Astrocyte of the cerebellum (primary cell): ENCODE measurements around the gene TMEM252.
A peak's percentile ranks its signal among the peaks of the same experiment; 100 is the strongest.

Experiments
- DNase-seq: peaks from one replicate; pipeline ENCODE4 v3.0.0-alpha.2; 2011; ENCODE audit warnings: low read depth
- H3K4me3 ChIP-seq: 2 replicates; pipeline ENCODE4 v1.5.1; 2011; ENCODE audit warnings: mild to moderate bottlenecking, low read depth, low read length, moderate library complexity
- CTCF ChIP-seq: IDR thresholded peaks from 2 replicates; pipeline ENCODE4 v1.5.1; 2012; ENCODE audit warnings: low read length, low read depth, moderate library complexity, mild to moderate bottlenecking; ENCODE audit errors: missing control alignments
- in situ Hi-C: cut with HindIII; loops from 2 replicates; pipeline ENCODE4 v1.10.0; 2017; ENCODE audit warnings: low sequenced_read_pairs

The TMEM252 gene

GRCh38 chr9:68540712-68541535, at the start of gene TMEM252:
Gene TMEM252 (minus strand): TSS chr9:68540883. CDS start chr9:68540814, 69 bp downstream.
- in situ Hi-C loops = loop anchor here (25.0 kb wide), 1 partner anchor 346 kb away; no protein-coding TSS in a partner anchor
- no peak within 1 kb of the TSS for H3K4me3 ChIP-seq
- no peak for TF ChIP-seq CTCF
- no peak for DNase-seq

GRCh38 chr9:68585034-68585761, 44.5 kb upstream of the TMEM252 start:
- H3K4me3 ChIP-seq = no peak overlapping the region
- peak; percentile 17 for TF ChIP-seq CTCF
- in situ Hi-C loops = loop anchor here (25.0 kb wide), 1 partner anchor 402 kb away; no protein-coding TSS in a partner anchor
- DNase-seq = no peak

- H3K4me3 ChIP-seq = no peak overlapping the region
- peak; percentile 58 for DNase-seq
- peak; percentile 97 for TF ChIP-seq CTCF
- in situ Hi-C loops = loop anchor here (25.0 kb wide), 1 partner anchor 403 kb away; no protein-coding TSS in a partner anchor
These were observed 43.7 kb upstream of the TMEM252 start for GRCh38 chr9:68584189-68585033.

- DNase-seq = no peak
- H3K4me3 ChIP-seq = no peak overlapping the region
- in situ Hi-C loops = loop anchor here (25.0 kb wide), 1 partner anchor 406 kb away; no protein-coding TSS in a partner anchor
- no peak for TF ChIP-seq CTCF
These were observed 41.0 kb upstream of the TMEM252 start for GRCh38 chr9:68581696-68582095.

GRCh38 chr9:68577774-68578591, 37.3 kb upstream of the TMEM252 start:
- TF ChIP-seq CTCF = no peak
- DNase-seq = no peak
- in situ Hi-C loops = loop anchor here (25.0 kb wide), 1 partner anchor 409 kb away; no protein-coding TSS in a partner anchor
- no peak overlapping the region for H3K4me3 ChIP-seq
